GM19025 (cell line): ENCODE results near the gene KCNK1.
"Not testable (repeated sequence)": the region's sequence is repeated elsewhere in the genome, so short reads cannot be mapped to it uniquely, and the experiment has no call there.

Experiments
- ATAC-seq: cut with Tn5 transposase; IDR thresholded peaks from one replicate; pipeline ENCODE4 v1.9.1; 2021; ENCODE audit warnings: mild to moderate bottlenecking, low read depth, moderate library complexity; ENCODE audit not compliant: unreplicated experiment

KCNK1 gene

DNA sequence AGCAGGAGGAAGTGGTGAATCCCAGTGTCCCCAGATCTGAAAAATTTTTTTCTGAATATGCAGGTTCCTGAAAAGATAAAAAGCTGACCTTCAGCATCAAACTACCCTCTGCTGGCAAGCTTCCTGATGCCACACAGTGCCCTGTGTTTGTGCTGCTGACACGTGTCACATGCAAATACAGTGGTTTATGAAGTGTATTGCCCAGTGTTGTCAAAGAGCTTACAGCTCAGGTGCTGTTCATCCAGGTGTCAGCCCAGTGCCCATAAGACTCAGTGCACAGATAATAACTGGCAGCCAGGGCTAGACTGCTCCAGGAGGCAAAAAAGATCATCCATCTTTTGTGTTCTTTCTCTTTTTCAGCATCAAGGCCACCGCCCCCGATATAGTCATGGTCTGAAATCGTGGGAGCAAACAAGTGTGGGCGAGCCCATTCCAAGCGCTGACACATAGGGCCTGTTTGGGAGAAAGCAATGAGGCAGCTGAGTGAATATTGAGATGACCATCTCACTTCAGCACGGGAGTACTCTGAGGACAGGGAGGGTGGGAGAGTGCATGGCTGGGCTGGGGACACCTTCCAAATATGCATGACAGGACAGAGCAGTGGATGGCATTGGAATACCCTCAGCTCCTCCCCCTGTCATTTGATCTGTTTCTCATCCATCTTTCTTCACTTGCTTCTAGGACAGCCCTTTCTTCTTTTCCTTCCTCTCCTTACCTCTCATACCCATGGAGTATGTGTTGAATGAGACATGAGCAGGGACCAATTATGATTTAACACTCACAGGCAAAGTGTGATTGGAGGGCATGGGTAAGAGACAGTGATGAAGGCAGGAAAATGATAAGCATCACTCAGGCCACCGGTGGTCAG lies 6.4 kb upstream of the KCNK1 start:
- ATAC-seq = peak; percentile 74

DNA sequence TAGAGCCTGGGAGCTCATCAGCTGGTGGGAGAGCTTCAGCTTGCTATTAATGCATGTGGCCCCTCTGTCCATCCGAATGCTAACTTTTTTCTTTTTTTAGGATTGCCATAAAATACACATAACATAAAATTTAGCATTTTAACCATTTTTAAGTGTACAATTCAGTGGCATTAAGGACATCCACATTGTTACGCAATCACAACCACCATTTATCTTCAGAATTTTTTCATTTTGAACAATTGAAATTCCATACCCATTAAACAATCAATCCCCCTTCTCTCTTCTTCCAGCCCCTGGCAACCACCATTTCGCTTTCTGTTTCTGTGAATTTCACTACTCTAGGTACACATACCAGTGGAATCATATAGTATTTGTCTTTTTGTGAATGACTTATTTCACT lies 4.9 kb upstream of the KCNK1 start:
- ATAC-seq = no peak

DNA sequence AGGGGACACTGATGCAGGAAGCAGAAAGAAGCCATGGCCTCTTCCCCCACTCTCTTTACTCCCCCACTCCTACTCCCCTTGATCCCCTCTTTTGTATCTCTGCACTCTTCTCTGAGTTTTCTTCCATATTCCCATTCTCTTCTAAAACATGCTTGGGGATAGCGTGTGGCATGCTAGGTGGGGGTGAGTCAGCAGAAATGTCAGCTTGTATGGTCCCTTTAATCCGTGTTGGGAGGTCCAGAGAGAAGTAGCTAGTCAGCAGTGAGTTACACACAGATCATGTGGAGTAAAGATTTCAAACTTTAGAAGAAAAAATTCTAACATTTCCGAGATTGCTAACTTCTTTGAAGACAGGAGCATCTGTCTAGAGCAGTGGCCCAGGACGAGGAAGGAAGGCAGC lies 4.0 kb upstream of the KCNK1 start:
- no peak for ATAC-seq

DNA sequence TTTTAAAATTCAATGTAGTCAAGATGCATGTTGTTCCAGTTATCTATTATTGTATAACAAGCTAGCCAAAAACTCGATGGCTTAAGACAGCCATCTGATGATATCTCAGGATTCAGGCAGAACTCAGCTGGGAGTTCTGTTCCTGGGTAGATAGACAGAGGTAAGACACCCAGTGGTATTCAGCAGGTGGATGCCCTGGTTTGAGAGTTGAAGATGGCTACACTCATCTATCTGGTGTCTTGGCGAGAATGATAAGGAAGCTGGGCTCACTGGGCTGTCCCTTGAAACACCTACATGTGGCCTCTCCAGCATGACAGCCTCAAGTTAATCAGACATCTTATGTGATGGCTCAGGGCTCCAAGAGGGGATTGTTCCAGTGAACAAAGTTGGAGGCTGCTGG lies 3.3 kb upstream of the KCNK1 start:
- ATAC-seq = no peak

DNA sequence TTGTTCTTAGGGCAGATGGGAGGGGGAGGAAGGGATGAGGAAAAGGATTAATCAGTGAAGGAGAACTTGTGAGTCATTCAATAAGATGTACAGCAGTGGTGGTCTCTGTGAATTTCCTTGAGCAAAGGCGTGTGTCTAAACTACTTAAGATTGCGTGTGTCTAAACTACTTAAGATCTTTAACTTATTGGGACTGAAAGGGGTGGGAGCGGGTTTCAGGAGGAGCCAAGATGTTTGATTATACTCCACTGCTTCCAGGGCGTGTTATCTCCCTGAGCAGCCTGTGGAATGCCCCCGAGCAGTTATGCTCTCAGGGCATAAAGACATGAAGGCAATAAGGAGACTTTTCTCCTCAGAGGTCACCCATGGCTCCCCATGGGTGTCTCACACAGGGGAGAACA lies 2.5 kb upstream of the KCNK1 start:
- ATAC-seq = not testable (repeated sequence)

DNA sequence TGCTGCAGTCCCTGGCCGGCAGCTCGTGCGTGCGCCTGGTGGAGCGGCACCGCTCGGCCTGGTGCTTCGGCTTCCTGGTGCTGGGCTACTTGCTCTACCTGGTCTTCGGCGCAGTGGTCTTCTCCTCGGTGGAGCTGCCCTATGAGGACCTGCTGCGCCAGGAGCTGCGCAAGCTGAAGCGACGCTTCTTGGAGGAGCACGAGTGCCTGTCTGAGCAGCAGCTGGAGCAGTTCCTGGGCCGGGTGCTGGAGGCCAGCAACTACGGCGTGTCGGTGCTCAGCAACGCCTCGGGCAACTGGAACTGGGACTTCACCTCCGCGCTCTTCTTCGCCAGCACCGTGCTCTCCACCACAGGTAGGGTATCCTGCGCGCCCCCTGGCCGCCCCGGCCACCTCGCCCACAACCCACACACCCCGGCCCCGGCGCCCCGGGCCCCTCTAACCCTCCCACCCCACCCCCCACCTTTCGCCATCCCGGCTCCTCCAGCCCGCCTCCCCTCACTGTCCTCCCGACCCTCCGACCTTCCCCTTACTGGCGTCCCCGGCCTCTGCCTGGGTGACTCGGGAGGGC lies 352 bp downstream of the KCNK1 start:
- ATAC-seq = peak; percentile 36

DNA sequence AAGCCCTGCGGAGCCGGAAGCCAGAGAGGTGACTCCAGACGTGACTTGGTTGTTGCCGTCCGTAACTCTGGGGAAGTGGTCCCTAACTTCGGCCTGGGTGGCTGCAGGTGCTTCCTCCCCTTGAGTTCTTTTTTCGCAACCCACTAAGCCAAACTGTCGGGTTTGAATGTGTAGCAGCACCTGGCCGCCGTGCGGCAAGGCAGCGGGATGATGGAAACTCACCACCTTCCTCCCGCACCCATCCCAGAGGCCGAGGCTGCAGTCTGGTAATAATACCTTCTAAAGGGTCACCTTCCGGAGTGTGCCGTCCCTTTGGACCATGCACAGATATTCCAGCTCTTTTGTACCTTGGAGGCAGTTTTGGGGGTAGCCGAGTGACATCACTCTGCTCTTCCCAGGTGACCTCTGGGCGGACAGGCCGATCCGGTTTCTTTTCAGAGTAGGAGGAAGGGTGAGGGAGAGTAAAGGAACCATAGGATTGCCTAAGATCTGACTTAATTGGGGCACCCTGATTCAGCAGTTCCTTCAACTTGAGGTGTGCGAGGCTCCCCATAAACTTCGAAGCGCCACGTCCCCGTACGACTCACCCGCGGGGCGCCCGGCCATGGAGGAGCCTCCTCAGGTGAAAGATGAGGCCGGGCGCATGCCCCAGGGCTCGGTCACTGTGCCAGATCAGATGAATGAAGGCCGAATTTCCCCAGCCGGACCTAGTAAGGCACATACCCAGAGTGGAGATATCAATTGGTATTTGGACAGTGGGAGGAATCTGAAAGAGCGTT lies 1.0 kb downstream of the KCNK1 start:
- ATAC-seq = peak; percentile 45

DNA sequence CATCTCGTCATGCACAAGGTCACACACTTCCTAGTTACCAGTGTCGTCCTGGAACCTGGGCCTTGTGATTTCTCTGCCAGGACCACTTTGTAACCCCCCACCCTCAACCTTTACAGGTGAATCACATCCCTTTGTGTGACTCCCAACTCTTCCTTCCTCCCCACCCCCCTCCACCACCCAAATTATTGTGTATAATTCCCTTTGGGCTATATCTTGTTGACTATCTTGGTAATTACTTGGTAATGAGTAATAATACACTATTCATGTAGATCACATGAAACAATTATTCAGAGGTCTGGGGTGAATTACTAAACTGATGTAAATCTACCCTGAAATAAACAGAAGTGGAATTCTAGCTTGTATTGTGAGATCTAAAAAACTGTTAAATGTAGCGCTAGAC lies 1.7 kb downstream of the KCNK1 start:
- no peak for ATAC-seq

DNA sequence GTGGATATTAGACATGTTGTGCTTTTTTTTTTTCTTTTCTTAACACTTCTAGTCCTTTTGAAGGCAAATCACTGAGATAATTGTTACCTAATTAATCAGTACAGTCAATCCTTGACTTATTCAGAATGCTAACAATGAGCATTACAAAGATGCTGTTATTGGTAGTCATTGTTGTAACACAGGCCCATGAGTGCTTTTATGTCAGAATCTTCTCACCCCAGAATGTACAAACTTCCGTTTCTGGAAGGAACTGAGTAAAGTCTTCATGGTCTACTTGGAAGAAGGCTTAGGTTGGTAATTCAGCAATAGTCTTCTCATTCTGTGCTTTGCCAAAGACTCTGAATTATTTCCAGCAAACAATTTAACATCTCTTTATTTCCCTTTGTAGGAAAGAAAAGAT lies 3.1 kb downstream of the KCNK1 start:
- ATAC-seq = no peak

DNA sequence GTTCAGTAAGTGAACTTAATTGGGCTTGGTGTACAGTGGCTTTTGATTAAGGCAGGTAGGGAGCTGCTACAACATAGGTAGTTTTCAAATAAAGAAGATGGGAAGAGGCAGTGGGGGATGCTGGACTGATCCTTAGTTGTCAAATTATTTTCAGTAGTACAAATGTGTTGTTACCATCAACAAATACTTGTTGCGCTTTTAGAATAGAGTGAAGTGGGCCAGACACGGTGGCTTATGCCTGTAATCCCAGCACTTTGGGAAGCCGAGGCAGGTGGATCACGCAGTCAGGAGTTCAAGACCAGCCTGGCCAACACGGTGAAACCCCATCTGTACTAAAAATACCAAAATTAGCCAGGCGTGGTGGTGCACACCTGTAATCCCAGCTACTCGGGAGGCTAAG lies 5.5 kb downstream of the KCNK1 start:
- not testable (repeated sequence) for ATAC-seq

DNA sequence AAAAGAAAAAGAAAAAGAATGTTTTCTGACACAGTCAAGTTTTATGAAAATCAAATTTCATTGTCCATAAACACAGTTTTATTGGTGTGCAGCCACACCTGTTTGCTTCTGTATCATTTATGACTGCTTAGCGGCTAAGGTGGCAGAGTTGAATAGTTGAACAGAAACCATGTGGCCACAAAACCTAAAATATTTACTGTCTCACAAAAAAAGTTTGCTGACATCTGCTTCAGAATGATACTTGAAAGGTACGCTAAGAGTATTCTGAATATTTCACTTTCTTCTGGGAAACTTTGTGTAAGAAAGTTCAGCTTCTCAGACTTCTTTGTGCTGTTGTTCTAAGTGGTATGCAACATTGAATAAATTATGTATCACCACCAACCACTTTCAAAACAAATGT lies 6.2 kb downstream of the KCNK1 start:
- no peak for ATAC-seq

DNA sequence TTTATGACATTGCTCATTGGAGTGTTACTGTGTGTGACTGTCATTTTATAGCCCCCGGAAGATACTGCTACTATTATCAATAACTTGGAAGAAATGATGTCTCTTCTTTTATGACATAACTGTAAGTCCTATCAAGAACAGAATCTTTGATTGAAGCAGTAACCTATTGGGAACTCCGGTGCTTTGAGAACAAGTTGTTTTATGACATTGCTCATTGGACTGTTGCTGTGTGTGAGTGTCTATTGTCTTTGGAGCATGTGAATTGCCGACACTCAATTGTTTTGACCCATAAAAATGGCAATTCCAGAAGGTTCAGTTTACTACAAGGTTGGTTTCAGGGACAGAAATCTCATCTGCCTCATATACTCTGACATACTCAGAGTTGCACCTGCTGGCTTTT lies 8.0 kb downstream of the KCNK1 start:
- no peak for ATAC-seq

DNA sequence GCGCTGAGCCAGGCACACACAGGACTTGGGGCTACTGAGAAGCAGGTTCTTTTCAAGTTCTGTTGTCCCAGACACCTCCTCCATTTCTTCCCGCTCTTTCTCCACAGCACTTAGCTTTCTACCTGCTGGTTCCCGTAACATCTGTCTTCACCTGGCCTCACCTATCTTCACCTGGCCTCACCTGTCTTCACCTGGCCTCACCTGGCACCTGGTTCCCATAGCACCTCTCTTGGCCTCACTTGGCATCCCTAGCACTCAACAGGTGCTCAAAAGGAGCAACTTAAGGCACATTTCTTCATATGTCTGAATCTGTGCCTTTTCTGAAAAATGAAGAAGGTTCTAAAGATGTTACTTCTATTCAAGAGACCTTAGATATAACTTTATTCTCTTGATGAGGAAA lies 10.4 kb downstream of the KCNK1 start:
- no peak for ATAC-seq

DNA sequence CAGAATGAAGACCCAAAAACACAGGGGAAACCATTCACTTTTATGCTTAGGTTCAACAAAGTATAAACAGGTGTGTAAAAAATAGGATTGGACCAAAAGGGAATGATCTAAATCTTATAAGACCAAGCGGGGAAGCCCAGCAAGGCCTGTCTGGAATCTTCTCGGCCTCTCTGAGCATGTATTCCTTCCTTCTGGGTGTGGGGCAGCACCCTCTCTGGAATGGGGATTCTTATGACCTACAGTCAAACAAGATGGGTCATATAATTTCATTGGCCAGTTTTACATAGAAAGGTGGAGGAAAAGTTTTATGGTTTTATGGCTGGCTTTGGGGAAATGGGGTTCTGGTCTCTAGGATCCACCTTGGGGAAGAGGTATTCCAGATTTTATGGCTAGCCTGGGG lies 11.2 kb downstream of the KCNK1 start:
- no peak for ATAC-seq

DNA sequence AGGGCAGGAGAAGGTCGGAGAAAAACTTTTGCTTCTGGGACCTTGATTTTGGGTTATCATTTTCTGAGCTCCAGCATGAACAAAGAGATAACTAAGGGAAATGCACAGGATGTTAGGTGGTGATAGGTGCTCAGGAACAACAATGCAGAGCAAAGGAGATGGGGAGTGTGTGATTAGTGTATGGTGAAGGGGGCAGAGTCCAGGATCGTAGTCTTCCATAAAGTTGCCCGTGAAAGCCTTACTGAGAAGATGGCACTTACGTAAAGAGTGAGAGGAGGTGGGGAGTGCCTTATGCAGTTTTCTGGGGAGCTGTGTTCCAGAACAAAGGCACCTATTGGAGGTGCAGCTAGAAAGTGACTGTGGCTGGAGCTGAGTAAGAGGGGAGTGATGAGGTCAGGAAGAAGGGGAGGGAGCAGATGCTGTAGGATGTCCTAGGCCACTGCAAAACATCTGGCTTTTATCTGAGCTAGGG lies 11.6 kb downstream of the KCNK1 start:
- no peak for ATAC-seq

DNA sequence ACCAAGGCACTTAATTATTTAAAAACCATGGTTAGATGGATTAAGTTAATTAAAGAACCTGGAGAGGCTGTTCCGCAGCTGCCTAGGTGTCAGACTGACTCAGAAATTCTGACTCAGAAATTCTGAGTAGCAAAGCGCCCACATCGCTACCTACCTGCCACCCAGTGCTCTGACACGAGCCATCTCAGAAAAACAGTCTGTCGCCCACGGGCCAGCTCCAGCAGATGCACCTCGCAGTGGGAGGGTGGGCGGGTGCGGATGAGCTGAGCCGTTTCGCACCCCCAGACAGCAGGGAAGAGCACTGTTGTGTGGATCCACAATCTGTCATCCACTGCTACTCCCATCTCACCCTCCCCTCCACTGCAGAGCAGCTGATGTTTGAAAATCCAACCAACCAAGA lies 13.5 kb downstream of the KCNK1 start:
- no peak for ATAC-seq

DNA sequence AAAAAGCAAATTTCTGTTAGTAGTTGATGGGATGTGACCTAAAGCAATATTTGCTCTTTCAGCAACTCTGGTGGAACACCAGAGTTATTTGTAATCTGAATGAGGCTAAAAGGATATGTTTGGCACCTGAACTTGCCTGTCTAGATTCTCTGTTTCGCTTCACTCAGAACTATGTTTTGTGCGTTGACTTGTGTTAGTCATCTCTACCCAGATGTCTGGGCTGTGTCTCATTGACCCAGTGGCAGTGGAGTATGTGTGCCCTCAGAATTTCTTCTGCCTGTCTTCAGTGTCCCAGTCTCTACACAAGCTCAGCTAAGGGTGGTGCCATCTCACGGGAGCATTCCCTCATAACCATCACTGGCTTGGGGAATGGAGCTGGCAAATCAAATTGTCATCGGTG lies 13.9 kb downstream of the KCNK1 start:
- ATAC-seq = no peak

DNA sequence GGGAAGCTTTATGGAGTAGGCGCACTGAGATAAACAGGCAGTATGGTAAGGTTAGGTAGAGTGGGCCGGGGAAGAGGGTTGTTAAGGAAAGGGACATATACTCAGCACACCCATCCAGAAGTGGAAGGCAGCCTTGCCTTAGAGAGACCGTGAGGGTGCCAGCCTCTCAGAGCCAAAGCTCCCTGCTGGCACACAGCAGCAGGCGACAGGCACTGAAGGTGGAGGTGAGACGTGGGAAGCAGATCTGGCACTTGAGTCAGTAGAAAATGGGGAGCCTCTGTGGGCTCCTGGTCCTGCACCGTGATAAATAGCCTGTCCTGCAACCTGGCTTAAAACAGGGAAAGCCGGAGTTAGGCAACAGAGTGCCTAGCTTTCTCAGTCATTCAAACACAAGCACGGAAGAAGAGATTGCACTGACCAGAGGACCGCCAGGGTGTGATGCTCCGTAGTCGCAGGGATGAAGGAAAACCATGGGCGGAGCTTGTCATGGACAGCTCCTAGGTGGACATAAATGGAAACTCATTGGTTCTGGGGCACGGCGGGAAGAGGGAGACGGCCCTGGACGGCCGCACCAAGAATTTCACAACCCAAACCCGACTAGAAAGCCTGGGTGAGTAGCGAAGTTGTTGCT lies 15.5 kb downstream of the KCNK1 start:
- ATAC-seq = no peak

DNA sequence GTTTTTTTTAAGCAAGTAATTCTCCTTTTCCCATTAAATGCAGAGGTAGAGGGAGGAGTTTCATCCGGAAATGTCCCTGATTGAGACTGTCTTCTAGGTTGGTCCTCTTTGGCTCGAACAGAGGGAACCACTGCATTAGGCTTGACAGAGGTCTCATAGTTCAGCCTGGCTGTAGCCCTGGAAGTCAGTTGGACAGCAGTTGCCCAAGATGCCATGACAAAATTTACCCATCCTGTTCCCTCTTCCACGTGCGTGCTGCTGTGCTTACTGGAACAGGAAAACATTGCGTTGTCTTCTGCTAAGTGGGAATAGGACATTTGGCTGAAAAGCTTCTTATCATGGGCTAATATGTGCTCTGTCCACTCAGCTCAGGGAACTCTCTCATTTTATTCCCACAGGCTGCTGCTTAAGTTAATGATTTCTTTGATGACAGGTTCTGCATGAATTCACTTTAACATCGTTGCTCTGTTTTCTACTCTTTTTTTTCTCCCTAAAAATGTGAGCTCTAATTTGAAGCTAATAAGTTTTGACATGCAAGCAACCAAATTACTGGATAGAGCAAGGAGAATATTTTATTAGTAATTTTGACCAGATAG lies 18.0 kb downstream of the KCNK1 start:
- no peak for ATAC-seq

DNA sequence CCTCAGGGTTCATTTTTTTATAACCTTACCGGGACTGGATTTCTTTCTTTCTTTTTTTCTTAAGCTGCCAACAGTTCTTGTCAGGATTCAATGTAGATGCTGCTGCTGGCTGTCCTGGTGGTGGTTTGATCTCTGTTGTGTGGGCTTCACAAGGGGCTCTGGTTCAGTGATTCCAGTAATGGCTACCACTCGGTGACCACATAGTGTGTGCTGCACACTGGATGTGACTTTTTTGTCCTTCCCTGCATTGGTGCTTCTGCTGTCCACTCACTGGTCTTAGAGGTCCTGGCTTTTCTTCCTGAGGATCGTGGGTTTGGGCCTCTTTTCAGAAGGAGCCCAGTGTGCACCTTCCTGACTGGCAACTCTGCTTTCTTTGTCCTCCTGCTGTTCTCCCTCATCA lies 18.5 kb downstream of the KCNK1 start:
- ATAC-seq = no peak
